Neural cell (in vitro differentiated cells): ENCODE data around the gene ST6GALNAC3. TPM values are rescaled to one million over a fixed set of nuclear protein-coding genes. Genes with fewer than 3 reads are reported as not detected.

ENCODE experiments used
- H2AFZ ChIP-seq: fragments of 200-600, 300-800 bp; sonication (generic), shearing (Covaris generic); 2 replicates; pipeline ENCODE4 v1.6.0; 2014; ENCODE audit warnings: low read depth, mild to moderate bottlenecking, antibody characterized with exemption, low read length, moderate library complexity
- H3F3A ChIP-seq: fragments of 200-600 bp; shearing (Covaris generic); 2 replicates; pipeline ENCODE4 v1.6.1; 2016; ENCODE audit warnings: mild to moderate bottlenecking, moderate library complexity, mixed read lengths, antibody characterized with exemption, low read length; ENCODE audit not compliant: insufficient read depth, poor library complexity, severe bottlenecking
- H3K27ac ChIP-seq: fragments of 200-600, 300-800 bp; sonication (generic), shearing (Covaris generic); 2 replicates; pipeline ENCODE4 v1.5.1; 2014; ENCODE audit warnings: mild to moderate bottlenecking, low read length, moderate library complexity
- H3K27me3 ChIP-seq: fragments of 300-800, 200-600 bp; sonication (generic), shearing (Covaris generic); 2 replicates; pipeline ENCODE4 v1.6.0; 2014; ENCODE audit warnings: mild to moderate bottlenecking, low read depth, low read length, moderate library complexity; ENCODE audit not compliant: insufficient read depth
- H3K36me3 ChIP-seq: fragments of 300-800, 200-600 bp; sonication (generic), shearing (Covaris generic); 2 replicates; pipeline ENCODE4 v1.5.1; 2014; ENCODE audit warnings: mild to moderate bottlenecking, antibody characterized with exemption, low read length, moderate library complexity; ENCODE audit not compliant: insufficient read depth
- H3K4me2 ChIP-seq: fragments of 300-800, 200-600 bp; sonication (generic), shearing (Covaris generic); 2 replicates; pipeline ENCODE4 v1.6.0; 2014; ENCODE audit warnings: mild to moderate bottlenecking, low read length
- H3K4me3 ChIP-seq: fragments of 300-800, 200-600 bp; sonication (generic), shearing (Covaris generic); 2 replicates; pipeline ENCODE4 v1.5.1; 2014; ENCODE audit warnings: mild to moderate bottlenecking, low read length, moderate library complexity
- H3K79me2 ChIP-seq: fragments of 200-600 bp; shearing (Covaris generic); replicated peaks from 2 replicates; pipeline ENCODE4 v1.6.0; 2014; ENCODE audit warnings: mild to moderate bottlenecking, low read length, moderate library complexity; ENCODE audit not compliant: insufficient read depth
- H3K9ac ChIP-seq: fragments of 300-800, 200-600 bp; sonication (generic), shearing (Covaris generic); 2 replicates; pipeline ENCODE4 v1.6.1; 2016; ENCODE audit warnings: mild to moderate bottlenecking, low read length, mixed read lengths
- H3K9me2 ChIP-seq: fragments of 200-600 bp; shearing (Covaris generic); 2 replicates; pipeline ENCODE4 v1.6.1; 2016; ENCODE audit warnings: mild to moderate bottlenecking, low read length, mixed read lengths; ENCODE audit not compliant: insufficient read depth
- H3K9me3 ChIP-seq: fragments of 200-600, 300-800 bp; sonication (generic), shearing (Covaris generic); 2 replicates; pipeline ENCODE4 v1.6.1; 2016; ENCODE audit warnings: mild to moderate bottlenecking, mixed run types, low read length, moderate library complexity, mixed read lengths
- H4K20me1 ChIP-seq: fragments of 200-600 bp; shearing (Covaris generic); 2 replicates; pipeline ENCODE4 v1.6.1; 2016; ENCODE audit warnings: mild to moderate bottlenecking, mixed run types; ENCODE audit not compliant: insufficient read depth
- CTCF ChIP-seq: fragments of 450-650 bp; IDR thresholded peaks from 2 replicates; pipeline ENCODE4 v1.5.1; 2014; ENCODE audit warnings: antibody characterized with exemption, mild to moderate bottlenecking, moderate library complexity; ENCODE audit not compliant: poor library complexity, severe bottlenecking
- EP300 ChIP-seq: fragments of 450-650 bp; conservative IDR thresholded peaks from 2 replicates; pipeline ENCODE4 v1.6.1; 2014; ENCODE audit warnings: antibody characterized with exemption, mild to moderate bottlenecking, moderate library complexity; ENCODE audit not compliant: poor library complexity, severe bottlenecking
- EZH2 ChIP-seq: fragments of 200-600, 300-800 bp; shearing (Covaris generic), sonication (generic); IDR thresholded peaks from 2 replicates; pipeline ENCODE4 v1.6.1; 2014; ENCODE audit warnings: antibody characterized with exemption, low read length, borderline replicate concordance, mild to moderate bottlenecking; ENCODE audit not compliant: insufficient read depth, poor library complexity, severe bottlenecking
- MXI1 ChIP-seq: fragments of 450-650 bp; conservative IDR thresholded peaks from 2 replicates; pipeline ENCODE4 v1.6.1; 2014; ENCODE audit warnings: antibody characterized with exemption, mild to moderate bottlenecking; ENCODE audit not compliant: poor library complexity, severe bottlenecking
- POLR2AphosphoS5 ChIP-seq: IDR thresholded peaks from 2 replicates; pipeline ENCODE4 v1.6.1; 2012
- RAD21 ChIP-seq: fragments of 450-650 bp; conservative IDR thresholded peaks from 2 replicates; pipeline ENCODE4 v1.6.1; 2014; ENCODE audit warnings: antibody characterized with exemption, mild to moderate bottlenecking, moderate library complexity
- REST ChIP-seq: IDR thresholded peaks from 2 replicates; pipeline ENCODE4 v1.6.1; 2012; ENCODE audit warnings: borderline replicate concordance
- SMC3 ChIP-seq: fragments of 450-650 bp; conservative IDR thresholded peaks from 2 replicates; pipeline ENCODE4 v1.6.1; 2014; ENCODE audit warnings: antibody characterized with exemption, mild to moderate bottlenecking, moderate library complexity; ENCODE audit not compliant: poor library complexity
- TAF1 ChIP-seq: IDR thresholded peaks from 2 replicates; pipeline ENCODE4 v1.6.1; 2012; ENCODE audit warnings: low read depth
- polyA plus RNA-seq: library from polyadenylated mRNA; depleted of rRNA; stranded (reverse); fragments of >200 nt; gene quantifications from 2 replicates; pipeline ENCODE4 v1.2.3, GENCODE V29; 2014

ST6GALNAC3 gene
- polyA plus RNA-seq, 1 donor from 2014 or later = 3.6 TPM

GRCh38 chr1:76680651-76681050 lies 606.1 kb downstream of the ST6GALNAC3 start:
- Histone ChIP-seq H3K79me2 (no peaks in the 10 kb centered on the region), H3K27ac (no peak overlapping the region), H3K9ac (no peak overlapping the region), H3K4me2 (no peak overlapping the region), H4K20me1 (no peaks in the 10 kb centered on the region), H3K27me3 (no peaks in the 10 kb centered on the region), H3F3A (no peaks in the 10 kb centered on the region), H3K36me3 (no peaks in the 10 kb centered on the region), H3K4me3 (no peak overlapping the region), H3K9me3 (no peaks in the 10 kb centered on the region), H3K9me2 (no peaks in the 10 kb centered on the region), H2AFZ (no peak overlapping the region)
- TF ChIP-seq POLR2AphosphoS5 (no peak), TAF1 (no peak), EZH2 (no peak), SMC3 (no peak), CTCF (no peak), EP300 (no peak), REST (no peak), RAD21 (no peak), MXI1 (no peak)

- Histone ChIP-seq H3K9me3 (no peaks in the 10 kb centered on the region), H3F3A (peaks cover 3% of the 10 kb centered on the region), H3K27me3 (no peaks in the 10 kb centered on the region), H3K27ac (no peak overlapping the region), H2AFZ (no peak overlapping the region), H4K20me1 (no peaks in the 10 kb centered on the region), H3K4me2 (no peak overlapping the region), H3K9me2 (no peaks in the 10 kb centered on the region), H3K9ac (no peak overlapping the region), H3K36me3 (no peaks in the 10 kb centered on the region), H3K4me3 (no peak overlapping the region), H3K79me2 (no peaks in the 10 kb centered on the region)
- no peak for TF ChIP-seq EP300
- TF ChIP-seq RAD21 = no peak
- no peak for TF ChIP-seq MXI1
- no peak for TF ChIP-seq EZH2
- no peak for TF ChIP-seq REST
- TF ChIP-seq SMC3 = no peak
- TF ChIP-seq CTCF = no peak
Measured at GRCh38 chr1:76682138-76682537, 607.6 kb downstream of the ST6GALNAC3 start.
